HEK293 (cell line): ENCODE results near the gene CATSPER1.

ENCODE experiments used
- REPIN1 ChIP-seq: fragments of 450-650 bp; formaldehyde crosslinking; IDR thresholded peaks from 2 replicates; pipeline ENCODE4 v1.5.1; 2017; ENCODE audit warnings: missing biosample characterization, missing genetic modification characterization, low read depth
- SCRT2 ChIP-seq: fragments of 450-650 bp; formaldehyde crosslinking; IDR thresholded peaks from 2 replicates; pipeline ENCODE4 v1.5.1; 2016; ENCODE audit warnings: missing biosample characterization, missing genetic modification characterization
- TSHZ1 ChIP-seq: fragments of 450-650 bp; formaldehyde crosslinking; IDR thresholded peaks from 2 replicates; pipeline ENCODE4 v1.5.1; 2016; ENCODE audit warnings: missing biosample characterization, missing genetic modification characterization, borderline replicate concordance
- ZIC2 ChIP-seq: fragments of 450-650 bp; formaldehyde crosslinking; IDR thresholded peaks from 2 replicates; pipeline ENCODE4 v1.5.1; 2016; ENCODE audit warnings: missing biosample characterization, missing genetic modification characterization
- ZNF292 ChIP-seq: fragments of 450-650 bp; formaldehyde crosslinking; IDR thresholded peaks from 2 replicates; pipeline ENCODE4 v1.5.1; 2016; ENCODE audit warnings: low read depth, missing biosample characterization, missing genetic modification characterization, borderline replicate concordance
- ZNF639 ChIP-seq: fragments of 450-650 bp; formaldehyde crosslinking; IDR thresholded peaks from 2 replicates; pipeline ENCODE4 v1.5.1; 2016; ENCODE audit warnings: missing biosample characterization, missing genetic modification characterization
- ZNF843 ChIP-seq: fragments of 450-650 bp; formaldehyde crosslinking; IDR thresholded peaks from 2 replicates; pipeline ENCODE4 v1.5.1; 2016; ENCODE audit warnings: missing biosample characterization, missing genetic modification characterization
- TF ChIP-seq, protein P1 (sequence below): fragments of 450-650 bp; formaldehyde crosslinking; IDR thresholded peaks from 2 replicates; pipeline ENCODE4 v1.5.1; 2016; ENCODE audit warnings: missing biosample characterization, missing genetic modification characterization
- TF ChIP-seq, protein P2 (sequence below): fragments of 450-650 bp; formaldehyde crosslinking; IDR thresholded peaks from 2 replicates; pipeline ENCODE4 v1.5.1; 2016; ENCODE audit warnings: missing biosample characterization, missing genetic modification characterization
- TF ChIP-seq, protein P3 (sequence below): fragments of 450-650 bp; formaldehyde crosslinking; IDR thresholded peaks from 2 replicates; pipeline ENCODE4 v1.5.1; 2017; ENCODE audit warnings: missing biosample characterization, missing genetic modification characterization
- TF ChIP-seq, protein P4 (sequence below): fragments of 450-650 bp; formaldehyde crosslinking; IDR thresholded peaks from 2 replicates; pipeline ENCODE4 v1.5.1; 2016; ENCODE audit warnings: missing biosample characterization, missing genetic modification characterization

DNA sequence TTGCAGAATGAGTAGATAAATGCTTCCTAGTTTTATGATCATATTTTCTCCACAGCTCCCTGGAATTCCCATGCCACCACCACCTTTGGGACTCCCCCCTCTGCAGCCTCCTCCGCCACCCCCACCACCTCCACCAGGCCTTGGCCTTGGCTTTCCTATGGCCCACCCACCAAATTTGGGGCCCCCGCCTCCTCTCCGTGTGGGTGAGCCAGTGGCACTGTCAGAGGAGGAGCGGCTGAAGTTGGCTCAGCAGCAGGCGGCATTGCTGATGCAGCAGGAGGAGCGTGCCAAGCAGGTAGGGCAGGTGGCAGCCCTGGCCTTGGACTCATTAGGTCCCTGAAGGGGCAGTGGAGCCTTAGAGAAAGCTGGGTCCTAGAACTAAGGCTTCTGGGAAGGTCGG is 28.7 kb upstream of the CATSPER1 start:
- TF ChIP-seq, protein P1, sequence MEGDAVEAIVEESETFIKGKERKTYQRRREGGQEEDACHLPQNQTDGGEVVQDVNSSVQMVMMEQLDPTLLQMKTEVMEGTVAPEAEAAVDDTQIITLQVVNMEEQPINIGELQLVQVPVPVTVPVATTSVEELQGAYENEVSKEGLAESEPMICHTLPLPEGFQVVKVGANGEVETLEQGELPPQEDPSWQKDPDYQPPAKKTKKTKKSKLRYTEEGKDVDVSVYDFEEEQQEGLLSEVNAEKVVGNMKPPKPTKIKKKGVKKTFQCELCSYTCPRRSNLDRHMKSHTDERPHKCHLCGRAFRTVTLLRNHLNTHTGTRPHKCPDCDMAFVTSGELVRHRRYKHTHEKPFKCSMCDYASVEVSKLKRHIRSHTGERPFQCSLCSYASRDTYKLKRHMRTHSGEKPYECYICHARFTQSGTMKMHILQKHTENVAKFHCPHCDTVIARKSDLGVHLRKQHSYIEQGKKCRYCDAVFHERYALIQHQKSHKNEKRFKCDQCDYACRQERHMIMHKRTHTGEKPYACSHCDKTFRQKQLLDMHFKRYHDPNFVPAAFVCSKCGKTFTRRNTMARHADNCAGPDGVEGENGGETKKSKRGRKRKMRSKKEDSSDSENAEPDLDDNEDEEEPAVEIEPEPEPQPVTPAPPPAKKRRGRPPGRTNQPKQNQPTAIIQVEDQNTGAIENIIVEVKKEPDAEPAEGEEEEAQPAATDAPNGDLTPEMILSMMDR, result no peak
- TF ChIP-seq SCRT2 (tag by site-specific recombination) (no peak), ZIC2 (tag by site-specific recombination) (no peak), ZNF639 (tag by site-specific recombination) (no peak), TSHZ1 (tag by site-specific recombination) (no peak), REPIN1 (tag by site-specific recombination) (no peak), ZNF843 (tag by site-specific recombination) (no peak), ZNF292 (no peak)
- TF ChIP-seq, protein P2, sequence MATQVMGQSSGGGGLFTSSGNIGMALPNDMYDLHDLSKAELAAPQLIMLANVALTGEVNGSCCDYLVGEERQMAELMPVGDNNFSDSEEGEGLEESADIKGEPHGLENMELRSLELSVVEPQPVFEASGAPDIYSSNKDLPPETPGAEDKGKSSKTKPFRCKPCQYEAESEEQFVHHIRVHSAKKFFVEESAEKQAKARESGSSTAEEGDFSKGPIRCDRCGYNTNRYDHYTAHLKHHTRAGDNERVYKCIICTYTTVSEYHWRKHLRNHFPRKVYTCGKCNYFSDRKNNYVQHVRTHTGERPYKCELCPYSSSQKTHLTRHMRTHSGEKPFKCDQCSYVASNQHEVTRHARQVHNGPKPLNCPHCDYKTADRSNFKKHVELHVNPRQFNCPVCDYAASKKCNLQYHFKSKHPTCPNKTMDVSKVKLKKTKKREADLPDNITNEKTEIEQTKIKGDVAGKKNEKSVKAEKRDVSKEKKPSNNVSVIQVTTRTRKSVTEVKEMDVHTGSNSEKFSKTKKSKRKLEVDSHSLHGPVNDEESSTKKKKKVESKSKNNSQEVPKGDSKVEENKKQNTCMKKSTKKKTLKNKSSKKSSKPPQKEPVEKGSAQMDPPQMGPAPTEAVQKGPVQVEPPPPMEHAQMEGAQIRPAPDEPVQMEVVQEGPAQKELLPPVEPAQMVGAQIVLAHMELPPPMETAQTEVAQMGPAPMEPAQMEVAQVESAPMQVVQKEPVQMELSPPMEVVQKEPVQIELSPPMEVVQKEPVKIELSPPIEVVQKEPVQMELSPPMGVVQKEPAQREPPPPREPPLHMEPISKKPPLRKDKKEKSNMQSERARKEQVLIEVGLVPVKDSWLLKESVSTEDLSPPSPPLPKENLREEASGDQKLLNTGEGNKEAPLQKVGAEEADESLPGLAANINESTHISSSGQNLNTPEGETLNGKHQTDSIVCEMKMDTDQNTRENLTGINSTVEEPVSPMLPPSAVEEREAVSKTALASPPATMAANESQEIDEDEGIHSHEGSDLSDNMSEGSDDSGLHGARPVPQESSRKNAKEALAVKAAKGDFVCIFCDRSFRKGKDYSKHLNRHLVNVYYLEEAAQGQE (tag by site-specific recombination), result no peak
- TF ChIP-seq, protein P3, sequence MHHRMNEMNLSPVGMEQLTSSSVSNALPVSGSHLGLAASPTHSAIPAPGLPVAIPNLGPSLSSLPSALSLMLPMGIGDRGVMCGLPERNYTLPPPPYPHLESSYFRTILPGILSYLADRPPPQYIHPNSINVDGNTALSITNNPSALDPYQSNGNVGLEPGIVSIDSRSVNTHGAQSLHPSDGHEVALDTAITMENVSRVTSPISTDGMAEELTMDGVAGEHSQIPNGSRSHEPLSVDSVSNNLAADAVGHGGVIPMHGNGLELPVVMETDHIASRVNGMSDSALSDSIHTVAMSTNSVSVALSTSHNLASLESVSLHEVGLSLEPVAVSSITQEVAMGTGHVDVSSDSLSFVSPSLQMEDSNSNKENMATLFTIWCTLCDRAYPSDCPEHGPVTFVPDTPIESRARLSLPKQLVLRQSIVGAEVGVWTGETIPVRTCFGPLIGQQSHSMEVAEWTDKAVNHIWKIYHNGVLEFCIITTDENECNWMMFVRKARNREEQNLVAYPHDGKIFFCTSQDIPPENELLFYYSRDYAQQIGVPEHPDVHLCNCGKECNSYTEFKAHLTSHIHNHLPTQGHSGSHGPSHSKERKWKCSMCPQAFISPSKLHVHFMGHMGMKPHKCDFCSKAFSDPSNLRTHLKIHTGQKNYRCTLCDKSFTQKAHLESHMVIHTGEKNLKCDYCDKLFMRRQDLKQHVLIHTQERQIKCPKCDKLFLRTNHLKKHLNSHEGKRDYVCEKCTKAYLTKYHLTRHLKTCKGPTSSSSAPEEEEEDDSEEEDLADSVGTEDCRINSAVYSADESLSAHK (tag by site-specific recombination), result no peak
- TF ChIP-seq, protein P4, sequence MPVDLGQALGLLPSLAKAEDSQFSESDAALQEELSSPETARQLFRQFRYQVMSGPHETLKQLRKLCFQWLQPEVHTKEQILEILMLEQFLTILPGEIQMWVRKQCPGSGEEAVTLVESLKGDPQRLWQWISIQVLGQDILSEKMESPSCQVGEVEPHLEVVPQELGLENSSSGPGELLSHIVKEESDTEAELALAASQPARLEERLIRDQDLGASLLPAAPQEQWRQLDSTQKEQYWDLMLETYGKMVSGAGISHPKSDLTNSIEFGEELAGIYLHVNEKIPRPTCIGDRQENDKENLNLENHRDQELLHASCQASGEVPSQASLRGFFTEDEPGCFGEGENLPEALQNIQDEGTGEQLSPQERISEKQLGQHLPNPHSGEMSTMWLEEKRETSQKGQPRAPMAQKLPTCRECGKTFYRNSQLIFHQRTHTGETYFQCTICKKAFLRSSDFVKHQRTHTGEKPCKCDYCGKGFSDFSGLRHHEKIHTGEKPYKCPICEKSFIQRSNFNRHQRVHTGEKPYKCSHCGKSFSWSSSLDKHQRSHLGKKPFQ (tag by site-specific recombination), result no peak
